Mesothelial cell of epicardium (in vitro differentiated cells): ENCODE data around the gene CCDC88B. TPM values are rescaled to one million over a fixed set of nuclear protein-coding genes. Genes with fewer than 3 reads are reported as not detected.

Experiments
- DNase-seq, 2 experiments: peaks; one replicate each; pipeline ENCODE4 v3.0.0; 2021; ENCODE audit warnings: low spot score in 2 of 2; ENCODE audit not compliant: unreplicated experiment in 2 of 2
- H3K27ac Mint-ChIP-seq: 2 replicates; pipeline ENCODE4 v1.8.0; 2021; ENCODE audit warnings: mixed read lengths
- H3K27me3 Mint-ChIP-seq: 2 replicates; pipeline ENCODE4 v1.8.0; 2021; ENCODE audit warnings: low read depth, mixed read lengths
- H3K36me3 Mint-ChIP-seq: 2 replicates; pipeline ENCODE4 v1.8.0; 2021; ENCODE audit warnings: mixed read lengths
- H3K4me1 Mint-ChIP-seq: 2 replicates; pipeline ENCODE4 v1.8.0; 2021; ENCODE audit warnings: mixed read lengths
- H3K4me3 Mint-ChIP-seq: 2 replicates; pipeline ENCODE4 v1.8.0; 2021; ENCODE audit warnings: mild to moderate bottlenecking, moderate library complexity, mixed read lengths
- H3K9me3 Mint-ChIP-seq: 2 replicates; pipeline ENCODE4 v1.8.0; 2021; ENCODE audit warnings: mixed read lengths
- total RNA-seq: library from RNA; stranded (reverse); gene quantifications from 3 replicates; pipeline ENCODE4 v1.2.1, GENCODE V29; 2021
- TF ChIP-seq, protein P1 (sequence below): fragments of 200-600 bp; sonication (generic); IDR thresholded peaks from one replicate; pipeline ENCODE4 v1.5.0; 2021; ENCODE audit warnings: antibody characterized with exemption; ENCODE audit not compliant: unreplicated experiment

The CCDC88B gene
- total RNA-seq, 1 donor from 2014 or later: 11.5 TPM

DNA sequence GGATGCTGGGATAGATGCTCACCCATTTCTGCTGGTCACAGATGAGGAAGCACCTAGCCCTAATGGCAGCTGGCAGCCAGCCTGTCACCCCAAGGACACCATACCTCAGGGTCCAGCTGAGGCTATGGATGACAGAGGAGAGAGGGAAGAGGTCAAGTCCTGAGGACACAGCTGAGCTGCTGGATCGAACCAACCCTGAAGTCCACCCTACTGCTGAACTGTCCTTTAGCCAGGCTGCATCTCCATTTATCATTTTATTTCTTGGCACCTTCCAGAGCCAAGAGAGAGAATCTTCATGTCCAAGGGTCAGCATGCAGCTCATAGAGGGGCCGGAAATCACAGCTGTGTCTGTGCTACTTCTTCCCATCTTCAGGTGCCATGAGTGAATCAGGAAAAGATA is 49.8 kb downstream of the CCDC88B start:
- Mint-ChIP-seq H3K36me3 (no peaks in the 10 kb centered on the region), H3K27me3 (no peaks in the 10 kb centered on the region), H3K9me3 (no peaks in the 10 kb centered on the region), H3K4me3 (no peak overlapping the region), H3K4me1 (peaks cover 2% of the 10 kb centered on the region), H3K27ac (no peak overlapping the region)
- no peak for DNase-seq
- TF ChIP-seq, protein P1, sequence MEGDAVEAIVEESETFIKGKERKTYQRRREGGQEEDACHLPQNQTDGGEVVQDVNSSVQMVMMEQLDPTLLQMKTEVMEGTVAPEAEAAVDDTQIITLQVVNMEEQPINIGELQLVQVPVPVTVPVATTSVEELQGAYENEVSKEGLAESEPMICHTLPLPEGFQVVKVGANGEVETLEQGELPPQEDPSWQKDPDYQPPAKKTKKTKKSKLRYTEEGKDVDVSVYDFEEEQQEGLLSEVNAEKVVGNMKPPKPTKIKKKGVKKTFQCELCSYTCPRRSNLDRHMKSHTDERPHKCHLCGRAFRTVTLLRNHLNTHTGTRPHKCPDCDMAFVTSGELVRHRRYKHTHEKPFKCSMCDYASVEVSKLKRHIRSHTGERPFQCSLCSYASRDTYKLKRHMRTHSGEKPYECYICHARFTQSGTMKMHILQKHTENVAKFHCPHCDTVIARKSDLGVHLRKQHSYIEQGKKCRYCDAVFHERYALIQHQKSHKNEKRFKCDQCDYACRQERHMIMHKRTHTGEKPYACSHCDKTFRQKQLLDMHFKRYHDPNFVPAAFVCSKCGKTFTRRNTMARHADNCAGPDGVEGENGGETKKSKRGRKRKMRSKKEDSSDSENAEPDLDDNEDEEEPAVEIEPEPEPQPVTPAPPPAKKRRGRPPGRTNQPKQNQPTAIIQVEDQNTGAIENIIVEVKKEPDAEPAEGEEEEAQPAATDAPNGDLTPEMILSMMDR: no peak

DNA sequence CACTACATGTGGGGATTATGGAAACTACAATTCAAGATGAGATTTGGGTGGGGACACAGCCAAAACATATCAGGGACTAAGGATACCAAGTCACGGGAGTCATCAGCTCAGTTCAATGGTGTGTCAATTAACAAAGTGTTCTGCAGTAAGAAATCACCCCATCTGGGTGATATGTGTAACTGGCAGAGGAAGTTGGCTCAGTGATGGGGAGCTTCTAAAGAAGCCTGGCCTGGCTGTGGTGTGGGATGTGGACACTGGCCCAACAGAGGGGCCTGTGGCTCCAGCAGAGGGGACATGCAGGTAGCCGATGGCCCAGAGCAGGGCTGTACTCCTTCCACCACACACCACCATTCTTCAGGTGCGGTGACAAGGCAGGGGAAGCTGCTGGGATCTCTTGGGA is 50.6 kb downstream of the CCDC88B start:
- peaks cover 7% of the 10 kb centered on the region for H3K4me1 Mint-ChIP-seq
- no peak overlapping the region for H3K27ac Mint-ChIP-seq
- H3K36me3 Mint-ChIP-seq: no peaks in the 10 kb centered on the region
- H3K27me3 Mint-ChIP-seq: no peaks in the 10 kb centered on the region
- H3K9me3 Mint-ChIP-seq: no peaks in the 10 kb centered on the region
- no peak overlapping the region for H3K4me3 Mint-ChIP-seq
- TF ChIP-seq, protein P1: no peak
- DNase-seq: no peak

DNA sequence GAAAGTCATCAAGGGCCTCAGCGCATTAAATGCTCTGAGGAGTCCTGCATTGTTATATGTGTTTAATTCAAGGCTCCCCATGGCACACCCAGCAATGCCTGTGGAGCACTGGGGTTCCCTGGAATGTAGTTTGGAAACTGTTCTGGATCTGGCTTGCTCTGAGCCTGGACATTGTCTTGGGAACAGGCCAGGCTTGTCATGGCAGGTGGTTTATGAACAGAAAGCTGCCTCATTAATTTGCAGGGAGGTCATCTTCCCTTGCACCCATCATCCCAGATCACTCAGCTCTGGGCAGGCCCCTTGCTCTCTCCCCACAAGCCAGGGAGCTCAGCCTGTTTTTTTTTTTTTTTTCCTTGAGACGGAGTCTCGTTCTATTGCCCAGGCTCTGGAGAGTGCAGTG is 51.8 kb downstream of the CCDC88B start:
- no peak for DNase-seq
- TF ChIP-seq, protein P1: no peak
- no peak overlapping the region for H3K4me3 Mint-ChIP-seq
- no peaks in the 10 kb centered on the region for H3K36me3 Mint-ChIP-seq
- no peak overlapping the region for H3K27ac Mint-ChIP-seq
- H3K9me3 Mint-ChIP-seq: no peaks in the 10 kb centered on the region
- peaks cover 17% of the 10 kb centered on the region for H3K4me1 Mint-ChIP-seq
- H3K27me3 Mint-ChIP-seq: no peaks in the 10 kb centered on the region

DNA sequence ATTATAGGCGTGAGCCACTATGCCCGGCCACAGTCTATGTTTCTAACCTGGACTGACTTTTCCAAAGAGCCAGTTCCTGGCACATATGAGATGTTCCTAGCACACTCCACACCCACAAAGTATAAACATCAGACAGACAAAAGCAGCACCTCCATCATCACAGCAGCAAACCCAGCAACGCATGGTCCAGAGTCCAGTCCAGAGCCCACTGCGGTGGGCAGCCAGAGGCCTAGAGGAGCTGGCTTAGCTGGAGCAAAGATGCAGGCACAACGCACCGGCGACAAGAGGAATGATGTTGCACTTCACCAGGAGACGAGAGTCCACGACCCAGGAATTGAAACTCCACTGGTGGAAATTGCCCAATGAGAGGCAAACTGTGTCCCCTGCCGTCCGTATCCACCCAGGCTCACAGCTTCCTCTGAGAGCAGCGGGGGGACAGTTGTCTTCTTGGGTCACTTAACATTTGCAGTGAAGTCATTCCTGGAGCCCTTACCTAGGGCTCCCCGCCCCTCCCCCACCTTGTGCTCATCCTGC is 55.6 kb downstream of the CCDC88B start:
- H3K36me3 Mint-ChIP-seq: no peaks in the 10 kb centered on the region
- DNase-seq: no peak
- TF ChIP-seq, protein P1: no peak
- no peak overlapping the region for H3K4me3 Mint-ChIP-seq
- H3K27me3 Mint-ChIP-seq: no peaks in the 10 kb centered on the region
- no peaks in the 10 kb centered on the region for H3K9me3 Mint-ChIP-seq
- peaks cover 17% of the 10 kb centered on the region for H3K4me1 Mint-ChIP-seq
- peak overlapping the region; percentile 55 for H3K27ac Mint-ChIP-seq

DNA sequence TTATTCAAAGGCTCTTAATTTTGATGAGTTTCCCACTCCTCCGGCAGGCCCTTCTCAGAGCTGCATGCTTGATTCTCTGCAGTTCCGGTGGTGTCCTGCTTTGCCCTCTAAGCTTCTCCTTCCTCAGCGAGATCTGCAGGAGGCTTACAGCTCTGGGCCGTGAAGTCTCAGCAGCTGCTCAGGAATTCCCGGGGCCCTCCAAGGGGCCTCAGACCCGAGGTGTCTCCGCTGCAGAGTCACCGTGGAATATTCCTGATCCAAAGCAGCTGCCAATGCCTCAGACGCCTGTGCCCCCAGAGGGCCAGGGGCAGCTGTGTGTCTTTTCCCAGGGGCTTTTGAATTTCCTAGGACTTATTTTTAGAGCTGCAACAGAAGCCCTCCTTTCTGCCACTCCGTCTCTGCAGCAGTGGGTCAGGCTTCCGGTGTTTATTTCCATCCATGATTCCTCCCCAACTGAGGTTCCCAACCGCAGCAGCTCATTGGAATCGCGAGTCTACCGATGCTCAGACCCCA is 56.1 kb downstream of the CCDC88B start:
- Mint-ChIP-seq H3K4me3 (peak overlapping the region; percentile 15), H3K9me3 (no peaks in the 10 kb centered on the region), H3K27me3 (no peaks in the 10 kb centered on the region), H3K27ac (peak overlapping the region; percentile 55), H3K4me1 (peaks cover 17% of the 10 kb centered on the region), H3K36me3 (no peaks in the 10 kb centered on the region)
- TF ChIP-seq, protein P1: no peak
- peak in 1 of 2 experiments; percentile 55 for DNase-seq
